GM11168 (cell line): ENCODE results near the gene TBX3.

Source experiments
- in situ Hi-C: fragments of 300-500 bp; cut with MboI; formaldehyde crosslinking; loops from one replicate; pipeline ENCODE4 v1.12.0; 2022; ENCODE audit warnings: low sequenced_read_pairs; ENCODE audit not compliant: unreplicated experiment

The TBX3 gene

GRCh38 chr12:114685320-114685781, 1.4 kb upstream of the TBX3 start:
- in situ Hi-C loops: loop anchor here (25.0 kb wide), 1 partner anchor 952 kb away; no protein-coding TSS in a partner anchor

DNA sequence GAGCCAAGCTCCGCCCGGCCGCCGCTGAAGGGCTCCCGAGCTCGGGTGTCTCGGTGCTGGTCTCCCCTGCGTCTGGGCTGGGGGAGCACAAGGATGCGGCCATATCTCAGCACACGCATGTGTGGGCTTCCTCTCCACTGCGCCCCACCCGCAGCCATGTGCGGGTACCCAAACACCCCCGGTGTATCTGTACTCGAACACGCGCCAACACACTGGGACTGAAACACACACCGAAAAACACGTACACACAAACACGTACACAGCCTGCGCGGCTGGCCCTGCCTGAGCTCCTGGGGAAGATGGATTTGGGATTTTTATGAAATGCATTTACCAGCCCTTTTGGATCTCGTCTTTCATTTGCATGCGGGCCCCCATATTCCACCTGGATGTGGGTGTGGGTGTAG, 897 bp upstream of the TBX3 start:
- in situ Hi-C loops: loop anchor here (25.0 kb wide), 1 partner anchor 952 kb away; no protein-coding TSS in a partner anchor

- in situ Hi-C loops: loop anchor here (25.0 kb wide), 1 partner anchor 954 kb away; no protein-coding TSS in a partner anchor
Measured at GRCh38 chr12:114683709-114684097, 272 bp downstream of the TBX3 start.

DNA sequence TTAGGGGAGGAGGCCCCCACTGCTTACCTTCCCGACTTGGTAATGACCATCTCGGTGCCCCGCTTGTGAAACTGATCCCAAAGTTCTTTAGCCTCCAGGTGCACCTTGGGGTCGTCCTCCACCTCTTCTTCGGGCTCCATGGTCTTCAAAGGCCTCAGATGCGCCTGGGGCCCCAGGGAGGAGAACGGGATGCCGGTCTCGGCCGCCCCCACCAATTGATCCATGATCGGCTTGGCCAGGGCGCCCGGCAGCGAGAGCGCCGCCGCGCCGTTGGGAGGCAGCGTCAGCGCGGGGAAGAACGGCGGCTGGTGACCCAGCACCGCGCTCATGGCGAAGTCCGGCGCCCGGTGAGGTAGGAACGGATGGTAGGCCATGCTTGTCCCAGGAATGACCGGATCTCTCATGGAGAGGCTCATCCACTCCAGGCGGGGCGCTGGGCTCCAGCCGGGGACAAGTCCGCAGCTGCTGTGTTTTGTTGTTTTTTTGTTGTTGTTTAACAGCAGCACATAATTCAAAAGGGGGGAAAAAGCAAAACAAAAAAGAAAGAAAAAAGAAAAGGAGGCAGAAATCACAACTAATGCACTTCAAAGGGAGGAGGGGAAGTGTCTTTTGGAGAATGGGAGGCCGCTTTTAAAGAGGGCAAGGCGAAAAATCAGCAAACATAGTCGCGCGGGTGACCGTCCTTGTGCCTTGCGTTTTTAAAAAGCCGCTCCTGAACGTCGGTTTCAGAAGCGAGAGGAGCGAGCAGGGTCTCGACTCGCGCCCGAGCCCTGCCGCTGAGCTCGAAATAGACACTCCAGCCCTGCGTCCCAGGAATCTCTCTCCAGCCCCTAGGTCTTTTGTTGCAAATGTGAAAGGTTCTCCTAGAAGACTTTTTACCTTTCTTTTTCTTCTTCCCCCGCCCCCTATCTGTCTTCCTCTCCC, 928 bp downstream of the TBX3 start:
- in situ Hi-C loops: loop anchor here (25.0 kb wide), 1 partner anchor 954 kb away; no protein-coding TSS in a partner anchor

GRCh38 chr12:114682106-114682784, 1.7 kb downstream of the TBX3 start:
- in situ Hi-C loops: loop anchor here (25.0 kb wide), 1 partner anchor 955 kb away; no protein-coding TSS in a partner anchor

GRCh38 chr12:114681116-114681871, 2.7 kb downstream of the TBX3 start:
- in situ Hi-C loops: loop anchor here (25.0 kb wide), 1 partner anchor 956 kb away; no protein-coding TSS in a partner anchor

- in situ Hi-C loops: loop anchor here (25.0 kb wide), 1 partner anchor 957 kb away; no protein-coding TSS in a partner anchor
Measured at GRCh38 chr12:114680604-114681069, 3.3 kb downstream of the TBX3 start.

DNA sequence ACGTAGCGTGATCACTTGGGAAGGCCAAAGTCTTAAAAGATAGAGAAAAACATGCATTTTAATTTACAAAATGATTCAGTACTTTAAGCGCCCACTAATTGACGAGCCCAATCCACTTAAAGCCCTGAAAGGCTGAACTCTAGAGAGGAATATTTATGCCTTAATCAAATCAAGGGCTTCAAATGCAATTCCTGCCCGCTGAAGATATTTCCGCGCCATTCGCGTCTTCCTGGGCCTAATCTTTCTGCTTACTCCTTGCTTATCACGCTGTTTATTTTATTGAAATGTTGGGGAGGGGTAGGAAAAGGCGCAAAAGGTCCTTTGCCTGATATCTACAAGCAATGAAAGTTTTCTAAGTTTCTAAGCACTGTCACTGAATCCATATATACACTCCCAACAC, 4.0 kb downstream of the TBX3 start:
- in situ Hi-C loops: loop anchor here (25.0 kb wide), 1 partner anchor 957 kb away; no protein-coding TSS in a partner anchor

DNA sequence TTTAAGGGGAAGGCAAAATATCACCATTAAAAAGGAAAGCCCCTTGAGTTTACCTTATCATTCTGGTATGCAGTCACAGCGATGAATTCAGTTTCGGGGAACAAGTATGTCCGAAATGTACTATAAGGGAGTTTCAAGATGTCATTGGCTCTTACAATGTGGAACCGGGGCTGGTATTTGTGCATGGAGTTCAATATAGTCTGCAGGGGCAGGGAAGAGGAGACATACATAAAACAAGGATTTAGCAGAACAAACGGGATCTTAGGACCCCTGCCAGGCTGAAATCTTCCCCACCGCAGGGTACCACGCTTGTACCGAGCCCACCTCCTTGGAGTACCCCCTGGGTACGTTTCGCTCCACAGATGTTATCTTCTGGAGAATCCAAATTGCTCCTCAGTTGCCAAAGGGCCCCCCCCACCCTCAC, 4.5 kb downstream of the TBX3 start:
- in situ Hi-C loops: loop anchor here (25.0 kb wide), 1 partner anchor 958 kb away; no protein-coding TSS in a partner anchor

- in situ Hi-C loops: loop anchor here (25.0 kb wide), 1 partner anchor 959 kb away; no protein-coding TSS in a partner anchor
Measured at GRCh38 chr12:114678718-114679117, 5.3 kb downstream of the TBX3 start.

DNA sequence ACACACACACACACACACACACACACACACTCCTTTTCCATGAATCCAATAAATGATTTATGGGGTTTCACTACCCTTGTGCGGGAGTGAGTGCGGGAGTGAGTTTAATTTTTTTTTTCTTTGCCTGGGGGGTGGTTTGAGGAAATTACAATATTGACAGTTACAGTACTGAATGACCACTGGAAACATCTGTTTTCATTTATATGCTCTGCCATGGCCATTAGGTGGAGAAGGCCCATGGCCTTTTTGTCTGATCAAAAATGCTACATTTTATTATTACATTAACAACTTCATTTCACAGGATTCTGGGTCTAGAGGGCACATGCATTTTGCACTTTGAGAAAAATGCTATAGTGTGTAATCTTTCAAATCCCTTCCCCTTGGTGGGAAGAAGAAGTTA, 5.9 kb downstream of the TBX3 start:
- in situ Hi-C loops: loop anchor here (25.0 kb wide), 1 partner anchor 959 kb away; no protein-coding TSS in a partner anchor

DNA sequence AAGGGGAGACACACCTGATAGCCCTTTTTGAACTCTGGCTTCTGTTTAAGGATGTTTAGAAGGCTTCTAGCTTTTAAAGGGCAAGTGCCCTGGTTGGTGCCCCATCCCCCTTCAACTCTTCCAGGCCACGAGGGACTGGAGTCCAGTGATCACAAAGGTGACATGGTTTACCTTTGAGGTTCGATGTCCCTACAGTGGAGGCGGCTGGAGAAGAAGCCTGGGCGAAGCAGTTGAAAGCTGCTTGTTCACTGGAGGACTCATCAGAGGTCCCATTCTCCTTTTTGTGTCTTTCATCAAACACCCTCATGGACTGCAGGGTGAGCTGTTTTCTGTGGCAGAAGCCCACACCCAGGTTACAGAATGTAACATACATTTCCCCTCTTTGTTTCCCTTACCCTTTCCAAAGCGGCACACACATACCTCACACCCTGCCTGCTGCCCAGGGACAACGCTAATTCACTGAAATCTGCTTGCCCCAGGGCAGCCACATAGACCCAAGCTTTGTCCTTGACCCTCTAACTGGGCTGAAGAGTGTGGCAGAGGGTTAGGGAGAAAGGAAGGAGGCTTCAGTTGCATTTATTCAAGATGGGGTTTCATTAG, 7.7 kb downstream of the TBX3 start:
- in situ Hi-C loops: loop anchor here (25.0 kb wide), 1 partner anchor 961 kb away; no protein-coding TSS in a partner anchor

- in situ Hi-C loops: loop anchor here (25.0 kb wide), 2 partner anchors 963 to 1238 kb away; no protein-coding TSS in a partner anchor
Measured at GRCh38 chr12:114674251-114675047, 9.5 kb downstream of the TBX3 start.

DNA sequence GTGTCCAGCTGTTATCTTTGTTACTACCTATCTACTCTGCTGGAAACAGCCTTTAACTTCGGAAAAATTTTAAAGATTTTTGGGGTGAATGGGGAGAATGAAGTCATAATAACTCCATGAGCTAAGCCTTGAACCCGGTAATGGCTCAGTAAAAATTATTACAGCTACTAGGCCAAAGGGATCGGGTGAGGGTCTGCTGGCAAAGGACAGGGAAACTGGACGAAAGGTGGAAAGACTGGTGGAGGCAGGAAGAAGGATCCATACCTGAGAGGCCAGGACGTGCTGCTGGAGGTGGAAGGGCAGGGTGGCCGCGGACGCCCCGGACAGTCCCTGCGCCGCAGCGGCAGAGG, 10.1 kb downstream of the TBX3 start:
- in situ Hi-C loops: loop anchor here (25.0 kb wide), 1 partner anchor 1238 kb away; no protein-coding TSS in a partner anchor

- in situ Hi-C loops: loop anchor here (25.0 kb wide), 1 partner anchor 1239 kb away; no protein-coding TSS in a partner anchor
Measured at GRCh38 chr12:114673169-114673833, 10.7 kb downstream of the TBX3 start.

- in situ Hi-C loops: loop anchor here (25.0 kb wide), 1 partner anchor 1240 kb away; no protein-coding TSS in a partner anchor
Measured at GRCh38 chr12:114672817-114673168, 11.2 kb downstream of the TBX3 start.
